ENCODE data around the gene PHACTR2. TPM values are rescaled to one million over a fixed set of nuclear protein-coding genes. Genes with fewer than 3 reads are reported as not detected.

PHACTR2 gene
- total and polyA plus RNA-seq, 9 donors, result 9.8 to 76.2 (median 45.4) TPM

DNA sequence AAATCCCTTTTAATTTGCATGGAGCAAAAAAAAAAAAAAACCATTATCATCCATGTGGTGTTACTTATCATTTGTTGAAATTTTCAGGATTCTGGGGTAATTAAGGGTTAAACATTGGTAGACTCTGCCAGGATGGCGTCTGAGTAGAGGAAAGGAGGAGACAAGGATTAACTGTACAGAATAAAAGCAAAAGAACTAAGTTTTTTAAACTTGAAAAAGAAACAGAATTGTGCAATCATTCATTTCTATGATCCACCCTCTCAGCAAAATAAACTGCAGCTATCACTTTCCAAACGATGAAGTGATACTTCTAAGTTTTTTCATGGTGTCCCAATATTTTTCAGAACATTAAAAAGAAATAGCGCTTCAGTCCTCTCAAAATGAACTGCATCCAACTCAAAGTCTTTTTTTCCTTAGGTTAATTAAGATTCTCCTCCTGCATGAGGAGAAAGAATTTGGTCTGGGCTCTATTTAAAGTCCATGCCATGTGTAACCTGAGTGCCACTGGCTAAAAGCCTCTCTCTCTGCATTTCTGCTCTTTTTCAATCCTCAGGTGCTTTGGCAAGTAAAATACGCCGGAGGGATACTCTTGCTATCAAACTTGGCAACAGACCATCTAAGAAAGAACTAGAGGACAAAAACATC is 95.9 kb downstream of the PHACTR2 start:
- WGBS, 3 donors, result 23 to 38% (median 27%) methylated on average over 5 of the region's 5 CpGs
- H3K27me3 ChIP-seq, result no peaks in the 10 kb centered on the region
- no peaks in the 10 kb centered on the region for H3K9me3 ChIP-seq
- TF ChIP-seq EP300 (IDR thresholded peaks at IDR 0.05) (no peak), CTCF (IDR thresholded peaks at IDR 0.05) (no peak), POLR2A (IDR thresholded peaks at IDR 0.05) (no peak)
- no peak for DNase-seq
- H3K27ac ChIP-seq, result peak overlapping the region in 1 of 2 donors; percentile 37
- H3K4me3 ChIP-seq, result no peak overlapping the region
- peaks cover 13% of the 10 kb centered on the region for H3K4me1 ChIP-seq (ENCODE audit: insufficient read depth)
- intact Hi-C loops (cut with DNase I), result no loop called here
- no peaks in the 10 kb centered on the region for H3K36me3 ChIP-seq

DNA sequence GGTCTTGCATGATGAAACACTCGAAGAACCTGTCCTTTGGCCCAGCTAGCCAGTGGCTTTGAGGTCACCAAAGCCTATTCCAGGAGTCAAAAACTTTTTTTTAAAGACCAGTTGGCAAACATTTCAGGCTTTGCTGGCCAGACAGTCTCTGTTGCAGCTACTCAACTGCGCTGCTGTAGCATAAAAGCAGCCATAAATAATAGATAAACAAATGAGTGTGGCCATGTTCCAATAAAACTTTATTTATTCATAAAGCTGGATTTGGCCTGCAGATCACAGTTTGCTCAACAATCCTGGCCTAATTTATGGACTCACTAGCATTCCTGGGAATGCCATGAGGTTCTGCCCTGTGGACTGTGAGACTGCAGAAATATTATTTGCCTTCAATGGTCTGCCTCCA is 96.6 kb downstream of the PHACTR2 start:
- 35 to 48% (median 39%) methylated on average over 2 of the region's 2 CpGs for WGBS, 3 donors
- DNase-seq, result no peak
- intact Hi-C loops (cut with DNase I), result no loop called here
- no peaks in the 10 kb centered on the region for H3K27me3 ChIP-seq
- H3K27ac ChIP-seq, result no peak overlapping the region
- H3K4me1 ChIP-seq (ENCODE audit: insufficient read depth), result peaks cover 13% of the 10 kb centered on the region
- H3K9me3 ChIP-seq, result no peaks in the 10 kb centered on the region
- H3K4me3 ChIP-seq, result no peak overlapping the region
- no peaks in the 10 kb centered on the region for H3K36me3 ChIP-seq
- TF ChIP-seq EP300 (IDR thresholded peaks at IDR 0.05) (no peak), CTCF (IDR thresholded peaks at IDR 0.05) (no peak), POLR2A (IDR thresholded peaks at IDR 0.05) (no peak)

DNA sequence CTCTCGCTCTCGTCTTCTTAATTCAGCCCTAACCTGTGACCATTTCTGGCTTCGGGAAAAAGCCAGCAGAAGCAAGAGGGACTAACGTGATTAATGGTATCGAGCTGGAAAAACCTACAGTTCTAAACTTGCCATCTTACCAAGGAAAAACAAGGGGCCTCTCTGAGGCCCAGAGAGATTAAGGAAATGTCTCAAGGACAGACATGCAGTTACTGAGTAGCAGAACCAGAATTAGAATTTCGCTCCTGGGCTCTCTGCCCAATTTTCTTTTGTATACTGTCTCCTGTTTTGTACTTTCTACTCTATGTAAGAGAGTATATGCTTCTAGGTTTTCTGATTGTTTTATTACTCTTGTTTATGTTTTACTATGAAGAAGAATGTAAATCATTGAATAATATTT is 97.6 kb downstream of the PHACTR2 start:
- TF ChIP-seq CTCF (IDR thresholded peaks at IDR 0.05) (no peak), EP300 (IDR thresholded peaks at IDR 0.05) (no peak), POLR2A (IDR thresholded peaks at IDR 0.05) (no peak)
- peak in 1 of 5 donors; percentile 35 for DNase-seq
- H3K27me3 ChIP-seq, result no peaks in the 10 kb centered on the region
- intact Hi-C loops (cut with DNase I), result no loop called here
- no peak overlapping the region for H3K4me3 ChIP-seq
- peak overlapping the region in 1 of 2 donors; percentile 2 for H3K27ac ChIP-seq
- WGBS, 3 donors, result 12 to 33% (median 15%) methylated on average over 6 of the region's 6 CpGs
- no peaks in the 10 kb centered on the region for H3K36me3 ChIP-seq
- peaks cover 13% of the 10 kb centered on the region for H3K4me1 ChIP-seq (ENCODE audit: insufficient read depth)
- H3K9me3 ChIP-seq, result no peaks in the 10 kb centered on the region

- DNase-seq, result no peak
- no peaks in the 10 kb centered on the region for H3K36me3 ChIP-seq
- 61 to 67% (median 66%) methylated on average over 2 of the region's 2 CpGs for WGBS, 3 donors
- H3K4me1 ChIP-seq (ENCODE audit: insufficient read depth), result peaks cover 9% of the 10 kb centered on the region
- intact Hi-C loops (cut with DNase I), result no loop called here
- no peak overlapping the region for H3K27ac ChIP-seq
- TF ChIP-seq CTCF (IDR thresholded peaks at IDR 0.05) (no peak), POLR2A (IDR thresholded peaks at IDR 0.05) (no peak), EP300 (IDR thresholded peaks at IDR 0.05) (no peak)
- no peaks in the 10 kb centered on the region for H3K9me3 ChIP-seq
- H3K27me3 ChIP-seq, result no peaks in the 10 kb centered on the region
- H3K4me3 ChIP-seq, result no peak overlapping the region
Observed at GRCh38 chr6:143778926-143779325, 101.2 kb downstream of the PHACTR2 start.

Data from ovary (tissue), 9 donors.